NK-92 (cell line): ENCODE data around the gene MLLT10.

Experiments
- DNase-seq: peaks from one replicate; lab custom pipeline; 2025; ENCODE audit not compliant: unreplicated experiment; lab: John Stamatoyannopoulos, UW

MLLT10 gene

GRCh38 chr10:21759232-21759631 is 225.2 kb downstream of the MLLT10 start:
- no peak for DNase-seq

- DNase-seq: no peak
These were observed 226.3 kb downstream of the MLLT10 start for GRCh38 chr10:21760332-21760731.

- no peak for DNase-seq
These were observed 230.6 kb downstream of the MLLT10 start for GRCh38 chr10:21764466-21765189.

GRCh38 chr10:21769041-21769440 is 235.0 kb downstream of the MLLT10 start:
- DNase-seq: no peak

- DNase-seq: no peak
These were observed 237.2 kb downstream of the MLLT10 start for GRCh38 chr10:21771219-21771618.

GRCh38 chr10:21776883-21777282 is 242.9 kb downstream of the MLLT10 start:
- no peak for DNase-seq

- no peak for DNase-seq
These were observed 257.2 kb downstream of the MLLT10 start for GRCh38 chr10:21791276-21791675.
